H9 (cell line): Measurements from ENCODE around the gene G3BP2. TPM values are rescaled to one million over a fixed set of nuclear protein-coding genes. Genes with fewer than 3 reads are reported as not detected.

Experiments
- DNase-seq: peaks from one replicate; pipeline ENCODE4 v3.0.0-alpha.2; 2017
- H2AFZ ChIP-seq: one replicate; pipeline ENCODE4 v1.6.1; 2013; ENCODE audit warnings: mild to moderate bottlenecking, low read length, control low read depth, moderate library complexity
- H2AK5ac ChIP-seq: 2 replicates; pipeline ENCODE4 v1.6.1; 2013; ENCODE audit warnings: low read length, control low read depth, mixed read lengths; ENCODE audit not compliant: insufficient read length
- H2BK120ac ChIP-seq: one replicate; pipeline ENCODE4 v1.6.1; 2013; ENCODE audit warnings: low read depth, mild to moderate bottlenecking, low read length, control low read depth, inconsistent platforms; ENCODE audit not compliant: poor library complexity, severe bottlenecking
- H2BK12ac ChIP-seq: 2 replicates; pipeline ENCODE4 v1.6.1; 2013; ENCODE audit warnings: low read length, control low read depth, mixed read lengths, low read depth; ENCODE audit not compliant: insufficient read length
- H2BK15ac ChIP-seq: 2 replicates; pipeline ENCODE4 v1.6.1; 2013; ENCODE audit warnings: low read depth, low read length, control low read depth
- H2BK20ac ChIP-seq: one replicate; pipeline ENCODE4 v1.6.1; 2013; ENCODE audit warnings: low read depth, mild to moderate bottlenecking, low read length, control low read depth, inconsistent platforms; ENCODE audit not compliant: poor library complexity, severe bottlenecking
- H2BK5ac ChIP-seq: 2 replicates; pipeline ENCODE4 v1.6.1; 2013; ENCODE audit warnings: low read length, control low read depth, mixed read lengths; ENCODE audit not compliant: insufficient read length
- H3K14ac ChIP-seq: 2 replicates; pipeline ENCODE4 v1.6.1; 2013; ENCODE audit warnings: low read length, control low read depth; ENCODE audit not compliant: insufficient read depth
- H3K18ac ChIP-seq: 2 replicates; pipeline ENCODE4 v1.6.1; 2013; ENCODE audit warnings: low read depth, mild to moderate bottlenecking, mixed read lengths, low read length, control low read depth; ENCODE audit not compliant: insufficient read length
- H3K23ac ChIP-seq: 2 replicates; pipeline ENCODE4 v1.6.1; 2013; ENCODE audit warnings: low read length, control low read depth, mixed read lengths, low read depth; ENCODE audit not compliant: insufficient read length
- H3K23me2 ChIP-seq: 2 replicates; pipeline ENCODE4 v1.6.1; 2013; ENCODE audit warnings: low read depth, mild to moderate bottlenecking, mixed read lengths, low read length, control low read depth; ENCODE audit not compliant: insufficient read length, poor library complexity, severe bottlenecking
- H3K27ac ChIP-seq: 2 replicates; pipeline ENCODE4 v1.5.1; 2013; ENCODE audit warnings: low read length, control low read depth, mixed read lengths, low read depth; ENCODE audit not compliant: insufficient read length
- H3K27me3 ChIP-seq: 2 replicates; pipeline ENCODE4 v1.6.1; 2013; ENCODE audit warnings: low read length, control low read depth, inconsistent platforms; ENCODE audit not compliant: insufficient read depth
- H3K4ac ChIP-seq: 2 replicates; pipeline ENCODE4 v1.6.1; 2013; ENCODE audit warnings: low read depth, mild to moderate bottlenecking, control low read depth, inconsistent platforms, low read length, moderate library complexity
- H3K4me1 ChIP-seq: 2 replicates; pipeline ENCODE4 v1.6.1; 2013; ENCODE audit warnings: low read length, control low read depth, inconsistent platforms; ENCODE audit not compliant: insufficient read depth
- H3K4me2 ChIP-seq: 2 replicates; pipeline ENCODE4 v1.6.1; 2013; ENCODE audit warnings: low read length, control low read depth, mixed read lengths; ENCODE audit not compliant: insufficient read length, insufficient read depth
- H3K56ac ChIP-seq: 2 replicates; pipeline ENCODE4 v1.6.1; 2013; ENCODE audit warnings: low read depth, mild to moderate bottlenecking, mixed read lengths, low read length, control low read depth; ENCODE audit not compliant: insufficient read length
- H3K79me1 ChIP-seq: 2 replicates; pipeline ENCODE4 v1.6.1; 2013; ENCODE audit warnings: low read depth, mild to moderate bottlenecking, moderate library complexity, low read length, control low read depth, inconsistent platforms; ENCODE audit not compliant: insufficient read depth, poor library complexity, severe bottlenecking
- H3K79me2 ChIP-seq: 2 replicates; pipeline ENCODE4 v1.6.1; 2013; ENCODE audit warnings: low read length, control low read depth, inconsistent platforms; ENCODE audit not compliant: insufficient read depth
- H3K9ac ChIP-seq: 2 replicates; pipeline ENCODE4 v1.6.1; 2013; ENCODE audit warnings: low read length, control low read depth, mixed read lengths; ENCODE audit not compliant: insufficient read length; ENCODE audit errors: extremely low read depth
- H3K9me3 ChIP-seq: one replicate; pipeline ENCODE4 v1.6.1; 2013; ENCODE audit warnings: low read depth, low read length, inconsistent platforms; ENCODE audit not compliant: control insufficient read depth
- H3T11ph ChIP-seq: one replicate; pipeline ENCODE4 v1.6.1; 2013; ENCODE audit warnings: mild to moderate bottlenecking, low read length, control low read depth, inconsistent platforms
- H4K20me1 ChIP-seq: one replicate; pipeline ENCODE4 v1.6.1; 2013; ENCODE audit not compliant: control insufficient read depth, insufficient read length, insufficient read depth
- H4K5ac ChIP-seq: 2 replicates; pipeline ENCODE4 v1.6.1; 2013; ENCODE audit warnings: low read depth, mild to moderate bottlenecking, mixed read lengths, low read length, control low read depth; ENCODE audit not compliant: insufficient read length
- H4K8ac ChIP-seq: replicated peaks from 2 replicates; pipeline ENCODE4 v1.6.1; 2013; ENCODE audit warnings: low read length, control low read depth, mixed read lengths, low read depth; ENCODE audit not compliant: insufficient read length
- H4K91ac ChIP-seq: 2 replicates; pipeline ENCODE4 v1.6.1; 2013; ENCODE audit warnings: low read depth, mild to moderate bottlenecking, moderate library complexity, mixed read lengths, low read length, control low read depth; ENCODE audit not compliant: insufficient read length
- H3K27ac Mint-ChIP-seq, 3 experiments: 2 replicates in 2 of 3; 3 replicates in 1 of 3; pipeline ENCODE4 v1.8.0; 2020 to 2021; ENCODE audit warnings: mixed read lengths in 3 of 3, mild to moderate bottlenecking in 1 of 3, moderate library complexity in 1 of 3
- H3K27me3 Mint-ChIP-seq: 2 replicates; pipeline ENCODE4 v1.8.0; 2021; ENCODE audit warnings: low read depth, mild to moderate bottlenecking, moderate library complexity, mixed read lengths
- H3K36me3 Mint-ChIP-seq, 3 experiments: 2 replicates in 2 of 3; 3 replicates in 1 of 3; pipeline ENCODE4 v1.8.0; 2020 to 2021; ENCODE audit warnings: low read depth in 3 of 3, mixed read lengths in 3 of 3; ENCODE audit not compliant: insufficient read depth in 1 of 3
- H3K4me1 Mint-ChIP-seq, 2 experiments: 2 replicates each; pipeline ENCODE4 v1.8.0; 2020; ENCODE audit warnings: mixed read lengths in 2 of 2
- H3K4me3 Mint-ChIP-seq, 2 experiments: 2 replicates in 1 of 2; 3 replicates in 1 of 2; pipeline ENCODE4 v1.8.0; 2020 to 2021; ENCODE audit warnings: mild to moderate bottlenecking in 2 of 2, mixed read lengths in 2 of 2, moderate library complexity in 1 of 2
- H3K9me3 Mint-ChIP-seq, 2 experiments: 2 replicates in 1 of 2; 3 replicates in 1 of 2; pipeline ENCODE4 v1.8.0; 2020; ENCODE audit warnings: mild to moderate bottlenecking in 2 of 2, mixed read lengths in 2 of 2, moderate library complexity in 1 of 2
- WGBS: extraction: QIAGEN DNeasy Blood & Tissue Kit; methylation state at CpG from one replicate; pipeline ENCODE4 v1.1.7; 2013; ENCODE audit warnings: missing lambda C conversion rate, low lambda C conversion rate, mixed read lengths; ENCODE audit not compliant: insufficient read length; ENCODE audit errors: extremely low coverage; 5-methylcytosine and 5-hydroxymethylcytosine counted together
- total RNA-seq: library from RNA; stranded (reverse); gene quantifications from 2 replicates; pipeline ENCODE4 v1.2.1, GENCODE V29; 2021
- TF ChIP-seq, protein P1 (sequence below): fragments of 200-600 bp; sonication (generic); conservative IDR thresholded peaks from 3 replicates; pipeline ENCODE4 v1.8.0; 2021; ENCODE audit warnings: antibody characterized with exemption, mild to moderate bottlenecking

G3BP2 gene
- total RNA-seq, 1 experiment from 2014 or later: 405 TPM

DNA sequence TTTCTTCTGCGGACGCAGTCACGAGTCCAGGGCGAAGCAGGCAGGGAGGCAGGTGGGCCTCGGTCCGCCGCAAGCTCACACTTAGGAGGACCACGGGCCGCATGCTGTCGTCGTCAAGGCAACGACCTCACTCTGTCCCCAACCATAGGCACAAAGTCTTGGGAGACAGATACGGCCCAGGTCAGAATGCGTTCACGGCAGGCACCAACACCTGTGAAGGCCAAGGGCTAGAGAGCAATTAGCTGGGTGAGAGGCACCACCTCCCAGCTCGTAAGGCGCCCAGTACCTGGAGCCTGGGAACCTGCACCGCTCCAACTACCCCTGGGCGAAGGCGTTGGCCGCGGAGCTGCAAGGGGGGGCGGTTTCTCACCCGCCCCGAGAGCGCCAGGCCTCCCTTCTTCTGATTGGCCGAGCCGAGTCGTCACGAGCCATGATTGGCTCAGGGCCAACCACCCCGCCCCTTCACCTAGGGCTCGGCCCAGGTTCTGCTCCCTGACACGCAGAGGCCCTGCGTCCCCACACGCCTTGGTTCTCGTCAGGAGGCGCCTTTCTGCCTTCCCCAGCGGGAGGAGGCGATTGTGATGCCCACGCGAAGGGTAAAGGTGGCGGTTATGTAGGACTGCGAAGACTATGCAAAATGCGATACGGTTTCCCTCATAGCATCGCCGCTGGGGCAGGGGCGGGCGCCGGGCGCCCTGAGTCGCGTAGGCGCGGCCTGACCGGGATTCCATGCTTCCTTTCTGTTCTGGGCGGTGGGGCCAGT lies 42.9 kb downstream of the G3BP2 start, which contains the start of gene CDKL2:
Gene CDKL2 (minus strand): TSS at position 355 of the 763 bp plus-strand sequence. CDS start 4,540 bp downstream, outside the sequence.
- H3K27ac ChIP-seq: no peak within 1 kb of the TSS

More for the DNA sequence above, 42.9 kb downstream of the G3BP2 start, which contains the start of gene CDKL2:
- H2AFZ ChIP-seq: peak within 1 kb of the TSS; percentile 56
- H4K8ac ChIP-seq: no peak within 1 kb of the TSS
- 0 out of 2 replicates have a peak, but pooled peaks cover 2% of the 10 kb centered on the region for H3K4me1 ChIP-seq
- no peak within 1 kb of the TSS for H2BK12ac ChIP-seq
- Mint-ChIP-seq H3K36me3 (no peaks in the 10 kb centered on the region), H3K4me1 (peaks cover 4 to 5% of the 10 kb centered on the region in 2 experiments), H3K9me3 (no peaks in the 10 kb centered on the region), H3K27me3 (peaks cover 9% of the 10 kb centered on the region), H3K4me3 (peak within 1 kb of the TSS; percentile 77 to 87), H3K27ac (peak within 1 kb of the TSS in 1 of 3 experiments; percentile 13; a peak in 1 of 7 replicates)
- no peak within 1 kb of the TSS for H2AK5ac ChIP-seq
- H2BK5ac ChIP-seq: no peak within 1 kb of the TSS
- no peak within 1 kb of the TSS for H4K5ac ChIP-seq
- H3K79me2 ChIP-seq: no peaks in the 10 kb centered on the region
- H3K23ac ChIP-seq: no peak within 1 kb of the TSS
- peak within 1 kb of the TSS; percentile 95 for H3K4me2 ChIP-seq
- no peak within 1 kb of the TSS for H3K4ac ChIP-seq
- no peak within 1 kb of the TSS for H2BK20ac ChIP-seq
- WGBS: no CpG with 5 or more reads among the region's 57 CpGs
- DNase-seq: peak; percentile 95
- H3K18ac ChIP-seq: peak within 1 kb of the TSS; percentile 46
- no peaks in the 10 kb centered on the region for H4K20me1 ChIP-seq
- H3K79me1 ChIP-seq: no peaks in the 10 kb centered on the region
- H3K9ac ChIP-seq: peak within 1 kb of the TSS; percentile 44
- H2BK120ac ChIP-seq: no peak within 1 kb of the TSS
- H3T11ph ChIP-seq: no peak within 1 kb of the TSS
- H3K23me2 ChIP-seq: peaks cover 7% of the 10 kb centered on the region
- no peak within 1 kb of the TSS for H3K56ac ChIP-seq
- H4K91ac ChIP-seq: no peak within 1 kb of the TSS
- H3K14ac ChIP-seq: no peak within 1 kb of the TSS
- no peak within 1 kb of the TSS for H2BK15ac ChIP-seq
- no peaks in the 10 kb centered on the region for H3K9me3 ChIP-seq
- TF ChIP-seq, protein P1, sequence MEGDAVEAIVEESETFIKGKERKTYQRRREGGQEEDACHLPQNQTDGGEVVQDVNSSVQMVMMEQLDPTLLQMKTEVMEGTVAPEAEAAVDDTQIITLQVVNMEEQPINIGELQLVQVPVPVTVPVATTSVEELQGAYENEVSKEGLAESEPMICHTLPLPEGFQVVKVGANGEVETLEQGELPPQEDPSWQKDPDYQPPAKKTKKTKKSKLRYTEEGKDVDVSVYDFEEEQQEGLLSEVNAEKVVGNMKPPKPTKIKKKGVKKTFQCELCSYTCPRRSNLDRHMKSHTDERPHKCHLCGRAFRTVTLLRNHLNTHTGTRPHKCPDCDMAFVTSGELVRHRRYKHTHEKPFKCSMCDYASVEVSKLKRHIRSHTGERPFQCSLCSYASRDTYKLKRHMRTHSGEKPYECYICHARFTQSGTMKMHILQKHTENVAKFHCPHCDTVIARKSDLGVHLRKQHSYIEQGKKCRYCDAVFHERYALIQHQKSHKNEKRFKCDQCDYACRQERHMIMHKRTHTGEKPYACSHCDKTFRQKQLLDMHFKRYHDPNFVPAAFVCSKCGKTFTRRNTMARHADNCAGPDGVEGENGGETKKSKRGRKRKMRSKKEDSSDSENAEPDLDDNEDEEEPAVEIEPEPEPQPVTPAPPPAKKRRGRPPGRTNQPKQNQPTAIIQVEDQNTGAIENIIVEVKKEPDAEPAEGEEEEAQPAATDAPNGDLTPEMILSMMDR: no peak
- H3K27me3 ChIP-seq: no peaks in the 10 kb centered on the region
